Measurements from ENCODE around the gene MUC6.
A peak's percentile ranks its signal among the peaks of the same experiment; 100 is the strongest.
"Not testable (repeated sequence)": the region's sequence is repeated elsewhere in the genome, so short reads cannot be mapped to it uniquely, and the experiment has no call there.

MUC6 gene

DNA sequence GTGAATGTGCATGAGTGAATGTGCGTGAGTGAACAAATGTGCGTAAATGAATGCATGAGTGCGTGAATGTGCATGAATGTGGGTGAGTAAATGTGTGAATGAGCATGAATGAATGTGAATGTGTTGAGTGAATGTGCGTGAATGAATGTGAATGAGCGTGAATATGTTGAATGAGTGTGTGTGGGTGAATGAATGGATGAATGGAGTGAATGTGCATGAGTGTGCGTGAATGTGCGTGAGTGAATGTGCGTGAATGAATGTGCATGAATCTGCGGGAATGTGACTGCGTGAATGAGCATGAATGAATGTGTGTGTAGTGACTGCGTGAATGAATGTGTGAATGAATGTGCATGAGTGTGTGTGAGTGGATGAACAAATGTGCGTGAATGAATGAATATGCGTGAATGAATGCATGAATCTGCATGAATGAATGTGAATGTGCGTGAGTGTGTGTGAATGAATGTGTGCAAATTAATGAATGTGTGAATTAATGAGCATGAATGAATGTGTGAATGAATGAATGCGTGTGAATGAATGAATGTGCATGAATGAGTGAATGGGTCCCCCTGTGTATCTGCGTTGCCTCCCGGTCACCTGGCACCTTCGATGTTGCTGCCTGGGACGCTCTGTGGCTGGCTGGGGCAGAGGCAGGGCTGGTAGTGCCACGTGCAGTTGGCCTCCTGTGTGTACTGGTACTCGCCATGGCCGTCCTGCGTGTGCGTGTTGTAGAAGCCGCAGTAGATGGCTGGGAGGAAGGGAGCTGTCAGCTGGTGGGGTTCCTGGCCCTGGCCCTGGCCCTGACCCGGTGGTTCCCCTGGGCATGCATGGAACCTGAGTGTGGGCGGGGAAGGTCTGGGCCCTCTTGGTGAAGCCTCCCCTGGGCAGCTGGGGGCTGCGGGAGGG lies 13.4 kb downstream of the MUC6 start:
- no peak for DNase-seq

DNA sequence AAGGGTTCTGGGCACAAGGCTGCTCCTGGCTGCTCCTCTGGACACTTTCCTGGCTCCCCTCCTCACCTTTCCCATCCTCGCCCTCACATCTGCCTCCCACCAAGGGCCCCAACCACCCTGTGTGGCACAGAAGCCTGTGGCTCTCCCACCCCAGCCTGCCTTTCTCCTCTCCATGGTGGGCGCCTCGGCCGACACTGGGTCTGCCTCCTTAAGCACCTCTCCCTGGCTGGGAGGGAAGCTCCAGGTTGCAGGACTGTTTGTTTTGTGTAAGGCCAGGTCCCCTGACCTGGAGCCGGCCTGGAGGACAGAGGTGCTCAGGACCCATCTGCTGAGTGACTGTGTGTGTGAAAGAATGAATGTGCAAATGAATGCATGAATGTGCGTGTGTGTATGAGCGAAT lies 14.1 kb downstream of the MUC6 start:
- no peak for DNase-seq

DNA sequence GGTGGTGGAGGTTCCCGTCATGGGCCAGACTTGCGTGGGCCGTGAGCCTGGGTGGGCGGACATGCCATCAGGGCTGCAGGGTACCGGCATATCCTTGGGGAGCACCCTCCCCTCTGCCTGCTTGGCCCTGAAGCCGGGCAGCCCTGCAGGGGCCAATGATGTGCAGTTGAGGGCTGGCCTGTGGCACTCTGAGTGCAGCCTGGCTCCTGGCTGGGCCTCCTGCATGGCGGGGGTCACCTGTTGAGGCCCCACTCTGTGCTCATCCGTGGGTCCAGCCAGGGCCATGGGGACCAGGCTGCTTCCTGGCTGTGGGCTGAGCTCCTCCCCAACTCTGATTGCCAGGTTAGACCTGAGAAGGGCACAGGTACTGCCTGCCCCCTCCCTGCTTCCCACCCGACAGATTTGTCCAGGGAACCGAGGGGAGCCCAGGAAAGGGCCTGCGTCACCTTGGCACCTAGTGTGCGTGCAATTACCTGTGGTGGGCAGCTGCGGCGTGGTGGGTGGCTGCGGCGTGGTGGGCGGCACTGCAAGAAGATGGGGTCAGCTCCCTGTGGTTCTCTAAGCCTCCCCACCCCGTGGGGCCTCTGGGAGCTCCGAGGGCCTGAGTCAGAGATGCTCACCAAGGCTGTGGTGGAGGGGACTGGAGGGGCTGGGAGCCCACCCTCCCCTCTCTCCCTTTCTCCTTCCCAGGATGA lies 16.2 kb downstream of the MUC6 start:
- no peak for DNase-seq

- DNase-seq: no peak
Observed at GRCh38 chr11:1019321-1019910, 17.1 kb downstream of the MUC6 start.

GRCh38 chr11:1018091-1018490 lies 18.4 kb downstream of the MUC6 start:
- no peak for DNase-seq

DNA sequence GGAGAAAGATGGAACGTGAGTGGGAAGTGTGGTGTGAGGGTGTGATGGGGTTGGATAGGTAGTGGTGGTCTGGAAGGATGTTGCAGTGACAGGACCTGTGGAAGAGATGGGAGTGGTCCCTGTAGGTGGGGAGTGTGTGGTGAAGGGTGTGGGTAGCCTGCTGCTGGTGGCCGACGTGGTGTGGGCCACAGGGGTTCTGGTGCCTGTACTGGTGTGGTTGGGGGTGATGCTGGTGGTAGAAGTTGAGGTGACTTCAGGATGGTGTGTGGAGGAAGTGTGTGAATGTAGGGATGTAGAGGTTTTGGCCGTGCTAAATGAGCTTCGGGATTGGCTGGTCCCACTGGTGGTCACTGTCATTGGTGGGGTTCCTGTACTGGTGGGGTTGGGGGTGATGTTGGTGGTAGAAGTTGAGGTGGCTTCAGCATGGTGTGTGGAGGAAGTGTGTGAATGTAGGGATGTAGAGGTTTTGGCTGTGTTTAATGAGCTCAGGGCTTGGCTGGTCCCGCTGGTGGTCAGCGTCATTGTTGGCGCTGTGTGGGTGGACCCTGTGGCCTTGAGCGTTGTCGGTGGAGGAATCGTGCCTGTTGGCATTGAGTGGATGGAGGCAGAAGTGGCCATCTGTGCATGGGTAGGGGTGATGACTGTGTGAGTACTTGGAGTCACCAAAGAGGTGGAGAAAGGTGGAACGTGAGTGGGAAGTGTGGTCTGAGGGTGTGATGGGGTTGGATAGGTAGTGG lies 19.1 kb downstream of the MUC6 start:
- no peak for DNase-seq

DNA sequence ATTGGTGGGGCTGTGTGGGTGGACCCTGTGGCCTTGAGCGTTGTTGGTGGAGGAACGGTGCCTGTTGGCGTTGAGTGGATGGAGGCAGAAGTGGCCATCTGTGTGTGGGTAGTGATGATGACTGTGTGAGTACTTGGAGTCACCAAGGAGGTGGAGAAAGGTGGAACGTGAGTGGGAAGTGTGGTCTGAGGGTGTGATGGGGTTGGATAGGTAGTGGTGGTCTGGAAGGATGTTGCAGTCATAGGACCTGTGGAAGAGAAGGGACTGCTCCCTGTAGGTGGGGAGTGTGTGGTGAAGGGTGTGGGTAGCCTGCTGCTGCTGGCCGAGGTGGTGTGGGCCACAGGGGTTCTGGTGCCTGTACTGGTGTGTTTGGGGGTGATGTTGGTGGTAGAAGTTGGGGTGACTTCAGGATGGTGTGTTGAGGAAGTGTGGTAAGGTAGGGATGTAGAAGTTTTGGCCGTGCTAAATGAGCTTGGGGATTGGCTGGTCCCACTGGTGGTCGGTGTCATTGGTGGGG lies 19.9 kb downstream of the MUC6 start:
- DNase-seq: not testable (repeated sequence)

DNA sequence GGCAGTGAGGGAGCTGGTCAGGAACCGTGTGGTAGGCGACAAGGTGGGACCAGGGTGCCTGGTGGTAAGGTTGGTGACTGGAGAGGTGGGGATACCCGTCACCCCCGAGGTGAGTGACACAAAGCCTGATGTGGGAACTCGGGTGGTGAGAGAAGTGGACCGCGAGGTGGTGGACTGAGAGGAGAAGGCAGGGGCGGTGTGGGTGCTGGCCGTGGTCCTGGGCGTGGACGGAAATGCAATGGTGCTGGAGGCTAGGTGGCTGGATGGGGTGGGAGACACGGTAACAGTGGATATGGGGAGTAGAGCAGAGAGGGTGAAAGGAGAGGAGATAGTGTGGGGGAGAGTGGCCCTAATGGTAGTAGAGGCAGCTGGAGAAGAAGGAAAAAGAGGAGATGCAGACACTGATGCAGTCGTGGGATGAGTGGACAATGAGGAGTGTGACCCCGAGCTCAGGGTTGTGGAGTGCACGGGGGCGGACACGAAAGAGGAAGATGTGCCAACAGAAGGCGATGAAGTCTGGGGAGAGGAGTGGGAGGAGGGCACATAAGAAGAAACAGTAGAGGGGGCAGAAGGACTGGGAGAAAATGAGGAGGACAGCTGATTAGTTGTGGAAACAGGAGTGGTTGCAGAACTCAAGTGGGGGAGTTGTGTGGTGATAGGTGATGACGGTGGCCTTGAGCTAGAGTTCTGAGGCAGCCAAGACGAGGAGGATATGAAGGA lies 20.5 kb downstream of the MUC6 start:
- DNase-seq: no peak

GRCh38 chr11:1015064-1015463 lies 21.5 kb downstream of the MUC6 start:
- DNase-seq: no peak

GRCh38 chr11:1014276-1014675 lies 22.2 kb downstream of the MUC6 start:
- no peak for DNase-seq

- DNase-seq: no peak
Observed at GRCh38 chr11:1013631-1013935, 22.9 kb downstream of the MUC6 start.

DNA sequence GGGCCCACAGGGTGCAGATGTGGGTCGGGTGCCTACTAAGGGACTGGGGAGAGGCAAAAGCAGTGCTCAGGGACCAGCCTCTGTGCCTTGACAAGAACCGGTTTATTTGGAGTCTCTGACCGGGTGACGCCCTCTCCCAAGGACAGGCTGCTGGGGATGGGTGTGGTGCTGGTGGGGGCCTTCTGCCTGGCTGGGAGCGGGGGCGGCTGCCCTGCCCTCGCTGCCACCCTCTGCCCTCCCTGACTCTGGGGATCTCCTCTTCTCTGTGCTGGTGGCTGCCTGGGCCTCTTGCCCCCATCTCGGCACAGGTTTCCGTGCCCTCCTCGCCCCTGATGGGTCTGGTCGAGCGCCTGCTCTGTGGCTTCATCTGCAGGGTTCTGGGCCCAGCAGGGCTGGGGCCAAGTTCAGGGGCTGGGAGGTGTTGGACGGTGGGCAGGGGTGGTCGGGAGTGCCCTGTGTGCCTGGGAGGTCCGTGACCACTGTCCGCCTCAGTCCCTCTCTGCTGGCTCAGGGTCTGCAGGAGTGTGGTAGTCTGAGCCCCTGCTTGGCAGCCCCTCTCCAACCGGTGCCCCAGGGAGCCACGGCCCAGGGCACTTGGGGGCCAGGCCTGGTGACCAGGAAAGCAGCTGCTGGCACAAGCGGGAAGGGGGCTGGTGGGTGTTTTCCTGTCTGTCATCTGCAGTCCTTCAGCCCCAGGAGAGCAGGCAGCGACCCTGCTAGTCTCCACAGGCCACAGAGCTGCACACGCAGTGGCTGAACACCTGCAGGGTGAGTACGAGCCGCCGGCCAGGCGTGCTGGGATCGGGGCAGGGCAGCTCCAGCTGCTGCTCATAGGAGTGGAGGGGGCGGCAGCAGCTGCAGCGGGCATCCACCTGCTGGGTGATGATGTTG lies 23.5 kb downstream of the MUC6 start:
- DNase-seq: peak; percentile 85

- no peak for DNase-seq
Observed at GRCh38 chr11:1012291-1012690, 24.2 kb downstream of the MUC6 start.

DNA sequence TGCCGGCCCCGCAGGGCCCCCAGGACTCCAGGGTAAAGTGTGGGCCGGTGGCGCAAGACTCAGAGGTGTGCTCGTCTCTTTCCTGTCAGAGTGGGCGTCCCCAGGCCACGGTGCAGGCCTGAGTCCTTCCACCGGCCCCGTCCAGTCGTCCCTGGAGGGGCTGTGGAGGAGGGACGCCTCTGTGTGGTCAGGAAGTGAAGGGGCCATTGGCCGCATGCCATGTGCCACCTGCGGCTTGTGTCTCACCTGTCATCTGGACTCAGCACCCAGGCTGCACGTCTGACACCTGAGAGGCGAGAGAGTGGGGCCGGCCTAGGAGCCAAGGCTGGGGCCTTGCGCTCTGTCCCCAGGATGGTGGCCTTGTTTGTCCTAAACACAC lies 25.2 kb downstream of the MUC6 start:
- DNase-seq: no peak

DNA sequence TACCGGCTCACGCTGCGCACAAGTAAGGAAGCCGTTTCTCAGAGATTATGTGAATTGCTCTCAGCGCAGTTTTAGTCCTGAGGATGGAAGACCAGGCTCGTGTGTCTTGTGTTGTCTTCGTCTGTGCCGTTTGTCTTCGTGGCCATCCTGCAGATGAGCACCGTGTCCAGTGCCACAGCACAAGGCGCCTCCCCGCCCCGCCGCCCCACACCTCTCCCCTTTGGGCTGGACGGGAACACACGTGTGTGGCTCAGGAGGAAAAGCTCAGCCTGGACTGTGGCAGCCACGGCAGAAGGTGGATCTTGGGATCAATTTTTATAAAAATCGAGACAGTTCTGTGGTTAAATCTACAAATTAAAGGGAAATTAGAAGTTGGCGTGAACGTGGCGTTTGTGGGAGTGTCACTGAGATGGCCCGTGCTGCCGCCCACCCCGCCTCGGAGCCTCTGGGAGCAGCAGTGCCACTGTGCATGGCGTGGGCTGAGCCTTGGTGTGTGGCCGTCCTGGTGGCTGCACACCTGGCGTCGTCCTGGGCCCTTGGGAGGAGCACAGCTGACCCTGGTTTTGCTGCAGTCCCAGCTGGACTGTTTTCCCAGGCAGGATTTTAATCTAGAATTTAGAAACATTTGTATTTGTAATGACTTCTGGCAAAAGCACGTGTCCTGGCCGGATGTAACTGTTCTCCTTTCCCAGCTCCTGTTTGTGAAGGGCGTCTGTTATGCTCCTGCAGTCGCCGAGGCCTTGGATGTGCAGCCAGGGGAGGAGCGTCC lies 25.8 kb downstream of the MUC6 start:
- DNase-seq: no peak

DNA sequence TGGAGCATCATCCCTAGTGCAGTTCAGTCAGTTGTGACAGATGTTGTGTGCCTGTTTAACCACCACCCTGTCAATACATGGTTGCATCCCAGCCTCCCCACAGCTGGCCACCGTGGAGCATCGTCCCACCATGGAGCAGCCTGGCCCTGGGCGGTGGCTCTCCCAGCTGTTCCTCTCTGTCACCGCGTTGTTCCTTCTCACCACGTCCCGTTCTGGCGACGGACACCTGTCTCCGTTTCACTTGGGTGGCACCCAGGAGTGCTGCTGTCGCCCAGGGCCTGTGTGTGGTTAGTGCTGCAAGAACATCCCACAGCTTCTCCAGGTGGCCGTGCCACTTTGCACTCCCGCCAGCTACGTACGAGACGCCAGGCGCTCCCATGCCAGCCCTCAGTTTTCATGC lies 26.5 kb downstream of the MUC6 start:
- no peak for DNase-seq

DNA sequence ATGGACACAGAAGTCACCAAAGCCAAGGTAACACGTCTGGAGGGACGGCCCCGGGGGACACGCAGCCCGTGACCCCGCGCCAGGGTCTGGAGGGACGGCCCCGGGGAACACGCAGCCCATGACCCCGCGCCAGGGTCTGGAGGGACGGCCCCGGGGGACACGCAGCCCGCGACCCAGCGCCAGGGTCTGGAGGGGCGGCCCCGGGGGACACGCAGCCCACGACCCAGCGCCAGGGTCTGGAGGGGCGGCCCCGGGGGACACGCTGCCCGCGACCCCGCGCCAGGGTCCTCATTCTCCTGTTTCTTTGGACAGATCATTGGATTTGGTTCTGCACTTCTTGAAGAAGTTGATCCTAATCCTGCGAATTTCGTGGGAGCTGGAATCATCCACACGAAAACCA lies 27.1 kb downstream of the MUC6 start:
- no peak for DNase-seq

DNA sequence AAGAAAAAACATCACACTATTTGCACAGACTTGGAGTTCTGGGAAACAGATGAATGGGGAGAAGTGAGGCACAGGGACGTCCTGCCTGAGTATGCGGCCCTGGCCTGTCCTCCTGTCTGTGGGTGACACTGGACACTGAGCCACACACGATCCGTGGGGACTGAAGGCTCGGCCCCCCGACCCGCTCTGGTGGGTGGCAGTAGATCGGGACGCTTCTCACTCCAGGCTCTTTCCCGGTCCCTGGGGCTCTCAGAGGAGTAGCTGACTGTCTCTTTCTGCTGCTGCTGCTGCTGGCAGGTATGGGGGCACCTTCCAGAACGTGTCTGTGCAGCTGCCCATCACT lies 27.7 kb downstream of the MUC6 start:
- no peak for DNase-seq

- peak; percentile 83 for DNase-seq
Observed at GRCh38 chr11:1008001-1008802, 28.3 kb downstream of the MUC6 start.

DNA sequence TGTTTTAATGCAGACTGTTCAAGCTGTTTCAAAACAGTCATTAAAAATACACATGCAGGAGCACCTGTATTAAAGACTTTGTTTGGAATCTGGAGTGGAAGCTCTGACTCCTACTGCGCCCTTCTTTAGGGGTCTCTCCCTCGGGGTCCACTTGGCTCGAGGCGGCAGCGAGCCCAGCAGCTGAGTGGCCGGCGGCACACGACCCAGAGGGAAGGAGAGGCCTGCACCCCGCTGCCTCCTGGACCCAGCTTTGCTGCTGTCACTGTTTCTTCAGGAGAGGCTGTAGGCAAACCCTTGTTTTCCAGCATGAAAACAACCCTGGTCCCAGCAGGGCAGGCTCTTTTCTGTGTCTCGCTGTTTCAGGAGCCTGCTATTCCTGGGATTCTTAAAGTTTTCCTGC lies 29.2 kb downstream of the MUC6 start:
- DNase-seq: no peak

Measured in COR-L47 (cell line).